Hypothalamus (tissue), 51 donors: Measurements from ENCODE around the gene C2CD4C.
"Not testable (repeated sequence)": the region's sequence is repeated elsewhere in the genome, so short reads cannot be mapped to it uniquely, and the experiment has no call there.

Experiments
- DNase-seq, 51 donors: peaks; one replicate each; lab custom pipeline; 2025; lab: John Stamatoyannopoulos, UW

Gene C2CD4C

GRCh38 chr19:369876-370275 lies 39.1 kb downstream of the C2CD4C start:
- no peak for DNase-seq

GRCh38 chr19:369256-369655 lies 39.7 kb downstream of the C2CD4C start:
- no peak for DNase-seq

GRCh38 chr19:368630-369024 lies 40.3 kb downstream of the C2CD4C start:
- DNase-seq: no peak

GRCh38 chr19:367963-368629 lies 40.9 kb downstream of the C2CD4C start:
- DNase-seq: no peak

GRCh38 chr19:367561-367960 lies 41.4 kb downstream of the C2CD4C start:
- DNase-seq: no peak

GRCh38 chr19:366951-367350 lies 42.0 kb downstream of the C2CD4C start:
- DNase-seq: no peak

- DNase-seq: no peak
These were observed 42.7 kb downstream of the C2CD4C start for GRCh38 chr19:366205-366783.

GRCh38 chr19:364496-365287 lies 44.3 kb downstream of the C2CD4C start:
- DNase-seq: no peak

GRCh38 chr19:362683-363082 lies 46.3 kb downstream of the C2CD4C start:
- no peak for DNase-seq

GRCh38 chr19:362154-362553 lies 46.8 kb downstream of the C2CD4C start:
- DNase-seq: no peak

GRCh38 chr19:359653-359925 lies 49.4 kb downstream of the C2CD4C start:
- no peak for DNase-seq

- DNase-seq: not testable (repeated sequence)
These were observed 53.4 kb downstream of the C2CD4C start for GRCh38 chr19:355536-355935.
